Liver (tissue), 3 donors: ENCODE data around the gene MCU.

ENCODE experiments used
- GABPA ChIP-seq, 2 donors: IDR thresholded peaks in 1 of 2; conservative IDR thresholded peaks in 1 of 2; 2 replicates each; pipeline ENCODE4 v1.6.1; 2016; ENCODE audit warnings: antibody characterized with exemption in 2 of 2, mild to moderate bottlenecking in 1 of 2, moderate library complexity in 1 of 2
- TF ChIP-seq, protein P1 (sequence below): fragments of 150-350 bp; IDR thresholded peaks from 2 replicates; pipeline ENCODE4 v1.5.1; 2017; ENCODE audit warnings: improper control_type of control experiment, low read depth, low read length; ENCODE audit not compliant: missing input control
- donor health status: healthy.
- donor health status: healthy.

DNA sequence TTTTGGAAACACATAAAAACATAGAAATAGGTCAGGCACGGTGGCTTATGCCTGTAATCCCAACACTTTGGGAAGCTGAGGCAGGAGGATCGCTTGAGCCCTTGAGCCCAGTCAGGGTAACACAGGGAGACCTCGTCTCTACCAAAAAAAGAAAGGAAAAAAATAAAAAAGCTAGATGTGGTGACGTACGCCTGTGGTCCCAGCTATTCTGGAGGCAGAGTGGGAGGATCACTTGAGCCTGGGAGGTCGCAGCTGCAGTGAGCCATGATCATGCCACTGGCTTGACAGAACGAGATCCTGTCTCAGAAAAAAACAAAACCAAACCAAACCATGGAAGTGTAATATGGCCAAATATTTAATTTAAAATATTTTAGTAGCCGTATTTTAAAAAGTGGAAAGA is 55.6 kb downstream of the MCU start:
- TF ChIP-seq, protein P1, sequence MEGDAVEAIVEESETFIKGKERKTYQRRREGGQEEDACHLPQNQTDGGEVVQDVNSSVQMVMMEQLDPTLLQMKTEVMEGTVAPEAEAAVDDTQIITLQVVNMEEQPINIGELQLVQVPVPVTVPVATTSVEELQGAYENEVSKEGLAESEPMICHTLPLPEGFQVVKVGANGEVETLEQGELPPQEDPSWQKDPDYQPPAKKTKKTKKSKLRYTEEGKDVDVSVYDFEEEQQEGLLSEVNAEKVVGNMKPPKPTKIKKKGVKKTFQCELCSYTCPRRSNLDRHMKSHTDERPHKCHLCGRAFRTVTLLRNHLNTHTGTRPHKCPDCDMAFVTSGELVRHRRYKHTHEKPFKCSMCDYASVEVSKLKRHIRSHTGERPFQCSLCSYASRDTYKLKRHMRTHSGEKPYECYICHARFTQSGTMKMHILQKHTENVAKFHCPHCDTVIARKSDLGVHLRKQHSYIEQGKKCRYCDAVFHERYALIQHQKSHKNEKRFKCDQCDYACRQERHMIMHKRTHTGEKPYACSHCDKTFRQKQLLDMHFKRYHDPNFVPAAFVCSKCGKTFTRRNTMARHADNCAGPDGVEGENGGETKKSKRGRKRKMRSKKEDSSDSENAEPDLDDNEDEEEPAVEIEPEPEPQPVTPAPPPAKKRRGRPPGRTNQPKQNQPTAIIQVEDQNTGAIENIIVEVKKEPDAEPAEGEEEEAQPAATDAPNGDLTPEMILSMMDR: no peak
- TF ChIP-seq GABPA (IDR thresholded peaks at IDR 0.05 in 1 of 2, conservative IDR thresholded peaks at IDR 0.05 in 1 of 2): no peak
